CD4-positive, alpha-beta T cell treated with Interleukin-1 beta for 1 hour (primary cell): ENCODE results near the gene GTPBP6.
"Not testable (repeated sequence)": the region's sequence is repeated elsewhere in the genome, so short reads cannot be mapped to it uniquely, and the experiment has no call there.

Experiments used
- DNase-seq, 2 donors: peaks; one replicate each; pipeline ENCODE4 v3.0.0-alpha.2; 2020 to 2022

GTPBP6 gene

GRCh38 chrX:316351-317325, 2.0 kb downstream of the GTPBP6 start:
- no peak for DNase-seq

- no peak for DNase-seq
These were observed 3.6 kb downstream of the GTPBP6 start for GRCh38 chrX:314781-315595.

GRCh38 chrX:314049-314448, 4.5 kb downstream of the GTPBP6 start:
- no peak for DNase-seq

GRCh38 chrX:313546-313945, 5.0 kb downstream of the GTPBP6 start:
- DNase-seq = no peak

GRCh38 chrX:312621-313331, 5.8 kb downstream of the GTPBP6 start:
- DNase-seq = no peak

- no peak for DNase-seq
These were observed 7.2 kb downstream of the GTPBP6 start for GRCh38 chrX:311156-312129.

- no peak for DNase-seq
These were observed 7.9 kb downstream of the GTPBP6 start for GRCh38 chrX:310621-311155.

- DNase-seq = no peak
These were observed 9.6 kb downstream of the GTPBP6 start for GRCh38 chrX:308821-309520.

- no peak for DNase-seq
These were observed 11.1 kb downstream of the GTPBP6 start for GRCh38 chrX:307261-308111.

- not testable (repeated sequence) for DNase-seq
These were observed 11.9 kb downstream of the GTPBP6 start for GRCh38 chrX:306614-307251.

- not testable (repeated sequence) for DNase-seq
These were observed 12.6 kb downstream of the GTPBP6 start for GRCh38 chrX:305781-306613.

GRCh38 chrX:302975-303374, 15.6 kb downstream of the GTPBP6 start:
- DNase-seq = no peak

GRCh38 chrX:300334-300733, 18.3 kb downstream of the GTPBP6 start:
- no peak for DNase-seq

- no peak for DNase-seq
These were observed 19.6 kb downstream of the GTPBP6 start for GRCh38 chrX:298993-299392.

- no peak for DNase-seq
These were observed 23.5 kb downstream of the GTPBP6 start for GRCh38 chrX:295136-295535.

GRCh38 chrX:292900-293897, 25.4 kb downstream of the GTPBP6 start:
- no peak for DNase-seq

- DNase-seq = no peak
These were observed 27.1 kb downstream of the GTPBP6 start for GRCh38 chrX:291411-291901.
